DND-41 (cell line): ENCODE results near the gene CD96.

Source experiments
- EZH2 ChIP-seq: IDR thresholded peaks from 3 replicates; pipeline ENCODE4 v1.6.1; 2012; ENCODE audit warnings: borderline replicate concordance, low read depth, mild to moderate bottlenecking, moderate library complexity, low read length, inconsistent platforms; ENCODE audit not compliant: severe bottlenecking
- TF ChIP-seq, protein P1 (sequence below): IDR thresholded peaks from 2 replicates; pipeline ENCODE4 v1.5.1; 2012; ENCODE audit warnings: borderline replicate concordance, low read length, moderate library complexity, mild to moderate bottlenecking; ENCODE audit not compliant: poor library complexity, severe bottlenecking; ENCODE audit errors: extremely low read depth

DNA sequence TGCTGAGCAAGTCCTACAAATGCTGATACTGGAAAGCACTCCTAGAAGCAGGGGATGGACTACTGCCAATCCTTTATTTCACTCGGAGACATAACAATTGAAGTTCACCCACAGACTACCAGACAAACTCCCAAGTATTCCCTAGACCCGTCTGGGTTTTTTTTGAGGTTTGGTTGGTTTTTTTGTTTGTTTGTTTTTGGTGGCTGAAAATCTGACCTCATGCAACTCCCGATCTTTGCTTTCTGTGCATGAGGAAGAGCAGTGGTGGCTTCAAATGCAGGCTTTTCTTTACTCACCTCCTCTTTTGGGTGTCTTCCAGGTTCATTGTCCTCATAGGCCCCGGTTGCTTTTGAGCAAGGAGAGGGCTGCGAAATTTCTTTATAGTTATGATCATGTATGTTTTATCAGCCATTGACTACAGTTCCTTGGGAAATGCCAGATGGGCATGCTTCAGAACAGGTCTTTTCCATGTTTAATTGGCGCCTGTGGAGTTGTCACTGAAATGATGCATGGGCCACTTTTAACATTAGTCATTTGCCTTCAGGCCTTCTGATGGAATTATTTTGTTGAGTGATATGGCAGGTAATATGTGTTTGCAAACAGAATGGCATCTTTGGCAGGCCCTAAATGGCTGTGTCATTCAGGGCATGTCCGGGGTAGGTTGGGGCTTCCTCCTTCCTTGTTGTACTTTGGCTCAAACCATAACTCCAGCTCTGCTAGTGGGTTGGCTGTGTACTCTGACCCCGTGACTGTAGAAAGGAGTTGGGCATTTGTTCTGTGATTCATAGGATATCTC lies 134.4 kb downstream of the CD96 start:
- TF ChIP-seq, protein P1, sequence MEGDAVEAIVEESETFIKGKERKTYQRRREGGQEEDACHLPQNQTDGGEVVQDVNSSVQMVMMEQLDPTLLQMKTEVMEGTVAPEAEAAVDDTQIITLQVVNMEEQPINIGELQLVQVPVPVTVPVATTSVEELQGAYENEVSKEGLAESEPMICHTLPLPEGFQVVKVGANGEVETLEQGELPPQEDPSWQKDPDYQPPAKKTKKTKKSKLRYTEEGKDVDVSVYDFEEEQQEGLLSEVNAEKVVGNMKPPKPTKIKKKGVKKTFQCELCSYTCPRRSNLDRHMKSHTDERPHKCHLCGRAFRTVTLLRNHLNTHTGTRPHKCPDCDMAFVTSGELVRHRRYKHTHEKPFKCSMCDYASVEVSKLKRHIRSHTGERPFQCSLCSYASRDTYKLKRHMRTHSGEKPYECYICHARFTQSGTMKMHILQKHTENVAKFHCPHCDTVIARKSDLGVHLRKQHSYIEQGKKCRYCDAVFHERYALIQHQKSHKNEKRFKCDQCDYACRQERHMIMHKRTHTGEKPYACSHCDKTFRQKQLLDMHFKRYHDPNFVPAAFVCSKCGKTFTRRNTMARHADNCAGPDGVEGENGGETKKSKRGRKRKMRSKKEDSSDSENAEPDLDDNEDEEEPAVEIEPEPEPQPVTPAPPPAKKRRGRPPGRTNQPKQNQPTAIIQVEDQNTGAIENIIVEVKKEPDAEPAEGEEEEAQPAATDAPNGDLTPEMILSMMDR: no peak
- TF ChIP-seq EZH2: no peak
